Activated naive CD4-positive, alpha-beta T cell treated with anti-CD3 and anti-CD28 coated beads, Interleukin-2, amount 50 U/mL, for 72 hours (primary cell): ENCODE results near the gene NR2C1. TPM values are rescaled to one million over a fixed set of nuclear protein-coding genes. Genes with fewer than 3 reads are reported as not detected.
"Not testable (repeated sequence)": the region's sequence is repeated elsewhere in the genome, so short reads cannot be mapped to it uniquely, and the experiment has no call there.

Source experiments
- ATAC-seq, 2 donors: fragments of 150-1000 bp; cut with Tn5 transposase; 2 replicates each; pipeline ENCODE4 v1.10.0; 2021; ENCODE audit warnings: mild to moderate bottlenecking in 2 of 2, moderate library complexity in 2 of 2
- DNase-seq, 2 donors: peaks; one replicate each; pipeline ENCODE4 v3.0.0; 2021 to 2022; ENCODE audit warnings: low spot score in 2 of 2
- H3K27ac Mint-ChIP-seq, 2 donors: one replicate each; pipeline ENCODE4 v1.8.0; 2022; ENCODE audit warnings: mild to moderate bottlenecking in 2 of 2, mixed read lengths in 2 of 2
- H3K36me3 Mint-ChIP-seq, 2 donors: one replicate each; pipeline ENCODE4 v1.8.0; 2022; ENCODE audit warnings: mixed read lengths in 2 of 2
- H3K9me3 Mint-ChIP-seq, 2 donors: one replicate each; pipeline ENCODE4 v1.8.0; 2022; ENCODE audit warnings: mixed read lengths in 2 of 2
- total RNA-seq, 2 donors: library from RNA; stranded (reverse); gene quantifications; one replicate each; pipeline ENCODE4 v1.2.3, GENCODE V29; 2022

The NR2C1 gene
- 10 to 100 TPM; 32.3 to 36.9 TPM for total RNA-seq

DNA sequence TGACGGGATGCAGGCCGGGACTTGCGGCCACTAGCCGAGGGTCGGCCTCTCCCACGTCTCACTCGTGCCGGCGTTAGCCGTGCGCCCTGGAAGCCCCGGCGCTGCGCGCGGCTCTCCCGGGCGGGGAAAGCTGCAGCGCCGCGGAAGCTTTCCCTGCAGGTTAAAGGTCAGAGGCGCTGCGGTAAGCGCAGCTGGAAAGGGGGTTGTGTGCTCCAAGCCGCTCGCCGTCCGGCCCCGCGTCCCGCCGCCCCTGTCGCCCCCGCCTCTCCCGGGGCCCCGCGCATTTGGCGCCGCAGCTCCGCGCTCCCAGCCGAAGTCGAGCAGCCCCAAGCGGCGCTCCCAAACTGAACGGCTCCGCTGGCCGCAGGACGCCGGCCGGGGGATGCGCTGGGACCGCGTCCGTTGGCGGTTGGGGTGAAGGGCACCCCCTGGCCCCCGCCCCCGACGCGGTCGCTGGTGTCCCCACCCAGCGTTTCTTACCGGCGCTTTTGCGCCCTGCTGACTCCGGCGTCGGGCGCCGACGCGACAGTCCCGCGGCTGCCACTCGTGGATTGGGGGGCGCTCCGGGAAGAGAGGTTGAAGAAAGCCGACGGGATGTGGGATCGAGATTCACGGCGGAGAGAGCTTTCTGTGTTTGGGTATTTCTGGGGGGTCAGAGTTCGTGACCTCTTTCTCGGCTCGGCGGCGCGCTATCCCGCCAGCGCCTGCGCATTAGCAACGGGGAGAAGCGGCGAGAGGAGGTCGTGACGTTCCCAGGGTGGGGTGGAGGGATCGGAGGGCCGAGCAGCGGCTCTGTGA is at the start of gene NR2C1:
Gene NR2C1, minus strand, starts transcription at position 719 of the 798 bp plus-strand sequence. CDS start 6,234 bp downstream, outside the sequence.
- ATAC-seq (peak; percentile 92 to 96), DNase-seq (peak; percentile 87 to 89)
- Mint-ChIP-seq H3K9me3 (no peaks in the 10 kb centered on the region), H3K36me3 (peaks cover 0 to 5% of the 10 kb centered on the region in 2 donors), H3K27ac (peak within 1 kb of the TSS; percentile 82 to 92)

DNA sequence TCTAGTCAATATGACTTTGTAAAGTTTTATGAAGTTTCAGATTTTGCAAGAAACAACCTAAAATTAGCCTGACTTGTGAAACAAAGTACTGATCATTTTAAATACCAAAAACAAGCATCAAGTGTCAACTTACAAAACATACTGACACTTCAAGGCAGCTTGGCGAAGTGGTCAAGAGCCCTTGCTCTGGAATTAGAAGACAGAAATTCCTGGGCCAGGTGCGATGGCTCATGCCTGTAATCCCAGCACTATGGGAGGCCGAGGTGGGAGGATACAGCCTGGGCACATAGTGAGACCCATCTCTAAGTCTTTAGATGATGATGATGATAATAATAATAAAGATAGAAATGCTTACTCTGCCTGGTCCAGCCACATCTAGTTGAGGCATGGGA is 45.4 kb upstream of the NR2C1 start:
- ATAC-seq, result no peak
- H3K36me3 Mint-ChIP-seq, result no peaks in the 10 kb centered on the region
- H3K9me3 Mint-ChIP-seq, result no peaks in the 10 kb centered on the region
- no peak for DNase-seq
- no peak overlapping the region for H3K27ac Mint-ChIP-seq

DNA sequence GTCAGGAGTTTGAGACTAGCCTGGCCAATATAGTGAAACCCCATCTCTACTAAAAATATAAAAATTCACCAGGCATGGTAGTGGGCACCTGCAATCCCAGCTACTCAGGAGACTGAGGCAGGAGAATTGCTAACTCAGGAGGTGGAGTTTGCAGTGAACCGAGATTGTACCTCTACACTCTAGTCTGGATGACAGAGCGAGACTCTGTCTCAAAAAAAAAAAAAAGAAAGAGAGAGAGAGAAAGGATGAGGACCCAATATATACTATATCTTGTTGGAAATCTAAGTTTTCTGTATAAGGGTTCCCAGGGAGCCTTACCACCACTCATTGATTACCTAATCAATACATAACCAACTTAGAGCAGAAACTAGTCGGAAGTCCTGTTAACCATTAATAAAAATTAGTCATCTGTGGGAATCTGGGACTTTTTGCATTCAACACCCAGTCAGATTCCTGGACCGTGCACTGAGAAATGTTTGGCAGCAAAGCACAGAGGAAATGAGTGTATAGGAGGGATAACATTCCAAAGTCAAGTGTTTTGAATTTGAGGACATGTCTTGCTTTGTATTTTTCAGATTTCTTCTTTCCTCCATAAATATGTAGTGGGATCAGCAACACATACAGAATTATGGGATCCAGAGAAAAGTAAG is 44.8 kb upstream of the NR2C1 start:
- ATAC-seq (no peak), DNase-seq (no peak)
- H3K27ac Mint-ChIP-seq, result no peak overlapping the region
- no peaks in the 10 kb centered on the region for H3K9me3 Mint-ChIP-seq
- no peaks in the 10 kb centered on the region for H3K36me3 Mint-ChIP-seq

DNA sequence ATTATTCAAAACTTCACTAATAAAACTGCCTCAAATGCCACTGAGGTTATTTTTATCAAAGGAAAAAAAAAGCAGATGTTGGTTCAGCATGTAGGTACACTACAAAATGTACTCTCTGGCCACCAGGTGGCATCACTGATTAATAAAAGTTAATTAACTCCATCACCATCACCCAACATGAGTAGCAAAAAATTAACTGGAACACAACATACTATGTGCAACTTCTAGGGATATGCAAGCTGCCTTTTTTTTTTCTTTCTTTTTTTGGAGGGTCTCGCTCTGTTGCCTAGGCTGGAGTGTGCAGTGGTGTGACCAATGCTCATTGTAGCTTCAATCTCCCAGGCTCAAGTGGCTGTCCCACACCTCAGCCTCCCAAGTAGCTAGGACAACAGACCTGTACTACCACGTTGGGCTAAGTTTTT is 43.8 kb upstream of the NR2C1 start:
- no peaks in the 10 kb centered on the region for H3K36me3 Mint-ChIP-seq
- ATAC-seq (peak; percentile 78 to 85), DNase-seq (peak in 1 of 2 donors; percentile 56)
- H3K9me3 Mint-ChIP-seq, result no peaks in the 10 kb centered on the region
- H3K27ac Mint-ChIP-seq, result no peak overlapping the region

DNA sequence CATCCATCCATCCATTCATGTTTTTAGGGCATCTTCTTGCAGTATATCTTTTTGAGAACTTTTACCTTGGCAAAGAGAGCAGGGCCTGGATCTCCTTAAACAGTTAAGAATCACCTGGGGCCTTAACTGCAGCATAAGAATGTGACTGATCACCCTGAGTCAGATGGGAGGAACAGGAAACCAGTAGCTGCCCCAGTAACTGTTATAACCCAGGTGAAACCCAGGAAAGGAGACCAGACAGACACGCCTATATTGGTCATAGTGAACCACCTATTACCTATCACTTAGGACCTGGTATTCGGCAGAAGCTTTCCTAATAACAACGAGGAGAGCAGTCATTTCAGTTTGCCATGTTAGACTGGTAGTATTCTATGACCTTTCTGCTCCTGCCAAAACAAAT is 43.4 kb upstream of the NR2C1 start:
- ATAC-seq, result peak; percentile 66 to 79
- H3K9me3 Mint-ChIP-seq, result no peaks in the 10 kb centered on the region
- H3K27ac Mint-ChIP-seq, result no peak overlapping the region
- no peak for DNase-seq
- no peaks in the 10 kb centered on the region for H3K36me3 Mint-ChIP-seq

DNA sequence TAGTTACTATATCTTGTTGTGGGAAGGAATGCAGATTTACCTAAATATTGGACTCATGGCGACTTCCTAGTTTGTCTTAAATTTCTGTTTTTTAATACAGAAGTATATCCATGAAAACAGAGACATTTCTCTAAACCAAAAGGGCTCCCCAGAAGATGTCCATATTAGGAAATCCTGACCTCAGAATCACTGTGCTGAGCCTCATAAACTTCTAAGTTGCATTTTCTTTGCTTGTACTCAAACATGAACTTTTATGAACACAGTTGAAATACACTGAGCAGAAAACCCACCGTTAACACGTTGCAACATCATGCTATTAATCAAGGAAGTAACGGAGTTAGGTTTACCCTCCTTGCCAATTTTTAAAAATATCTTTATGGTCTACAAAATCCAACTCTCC is 42.9 kb upstream of the NR2C1 start:
- H3K27ac Mint-ChIP-seq, result no peak overlapping the region

DNA sequence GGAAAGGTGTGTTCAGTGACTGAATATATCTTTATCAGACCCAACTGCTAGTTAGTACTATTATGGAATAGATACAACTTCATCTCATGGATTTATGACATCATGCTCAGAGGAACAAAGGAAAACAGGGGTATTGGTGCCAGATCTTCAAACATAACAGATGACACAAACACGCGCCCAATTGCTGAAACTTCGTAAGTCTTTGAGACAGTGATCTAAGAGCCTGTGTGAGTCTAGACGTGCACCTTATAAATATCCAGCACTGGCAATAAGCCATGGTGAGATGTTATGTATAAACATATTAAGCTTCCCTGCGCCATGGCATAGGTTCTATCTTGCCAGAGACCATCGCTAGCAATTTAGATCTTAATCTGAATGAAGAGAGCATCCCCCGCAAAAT is 42.2 kb upstream of the NR2C1 start:
- ATAC-seq, result no peak
- no peaks in the 10 kb centered on the region for H3K9me3 Mint-ChIP-seq
- no peaks in the 10 kb centered on the region for H3K36me3 Mint-ChIP-seq
- H3K27ac Mint-ChIP-seq, result no peak overlapping the region
- DNase-seq, result no peak

More for the DNA sequence above, 42.9 kb upstream of the NR2C1 start:
- Mint-ChIP-seq H3K9me3 (no peaks in the 10 kb centered on the region), H3K36me3 (no peaks in the 10 kb centered on the region)
- DNase-seq (no peak), ATAC-seq (no peak)

DNA sequence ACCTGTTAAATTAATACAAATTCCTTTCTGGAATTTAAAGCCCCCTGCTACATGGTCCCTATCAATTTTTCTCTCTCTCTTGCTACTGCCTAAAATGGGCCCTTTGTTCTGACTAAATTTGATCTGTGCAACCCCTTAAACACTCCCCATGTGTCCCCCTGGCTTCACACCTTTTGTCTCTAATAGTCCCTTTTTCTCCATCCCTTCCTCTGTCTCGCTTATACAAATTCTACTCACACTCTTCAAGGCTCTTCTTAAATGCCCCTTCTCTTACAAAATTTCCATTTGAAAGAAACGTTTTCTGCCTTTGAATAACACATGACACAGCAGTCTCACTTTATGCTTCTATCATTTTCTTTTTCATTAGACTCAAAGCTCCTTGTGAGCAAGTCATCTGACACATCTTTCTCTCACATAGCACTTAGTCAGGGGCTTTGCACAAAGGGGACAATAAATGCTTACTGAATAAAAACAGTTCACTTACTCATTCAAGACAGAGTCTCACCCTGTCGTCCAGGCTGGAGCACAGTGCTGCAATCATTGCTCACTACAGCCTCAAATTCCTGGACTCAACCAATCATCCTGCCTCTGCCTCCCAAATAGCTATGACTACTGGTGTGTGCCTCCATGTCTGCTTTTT is 41.5 kb upstream of the NR2C1 start:
- peak in 1 of 2 donors; percentile 28 for ATAC-seq
- Mint-ChIP-seq H3K27ac (no peak overlapping the region), H3K36me3 (no peaks in the 10 kb centered on the region), H3K9me3 (no peaks in the 10 kb centered on the region)
- DNase-seq, result no peak

DNA sequence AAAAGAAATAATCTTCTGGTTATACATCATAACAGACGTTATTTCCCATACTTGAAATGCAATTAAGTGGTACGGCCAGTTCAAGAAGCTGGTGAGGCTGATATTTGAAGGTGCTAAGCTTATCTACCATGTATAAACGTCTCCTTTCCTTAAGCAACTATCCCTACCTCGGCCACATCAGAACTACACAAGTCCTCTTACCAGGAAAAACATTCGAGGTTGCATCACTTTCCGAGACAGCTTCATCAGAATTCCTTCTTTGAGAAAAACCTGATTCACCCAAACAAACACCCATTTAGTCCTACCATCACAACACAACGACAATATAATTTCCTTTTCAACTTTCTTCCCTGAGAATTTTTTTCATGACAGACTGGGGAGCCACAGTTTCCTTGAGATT is 33.9 kb upstream of the NR2C1 start:
- Mint-ChIP-seq H3K9me3 (no peaks in the 10 kb centered on the region), H3K36me3 (no peaks in the 10 kb centered on the region), H3K27ac (no peak overlapping the region)
- no peak for DNase-seq
- no peak for ATAC-seq

DNA sequence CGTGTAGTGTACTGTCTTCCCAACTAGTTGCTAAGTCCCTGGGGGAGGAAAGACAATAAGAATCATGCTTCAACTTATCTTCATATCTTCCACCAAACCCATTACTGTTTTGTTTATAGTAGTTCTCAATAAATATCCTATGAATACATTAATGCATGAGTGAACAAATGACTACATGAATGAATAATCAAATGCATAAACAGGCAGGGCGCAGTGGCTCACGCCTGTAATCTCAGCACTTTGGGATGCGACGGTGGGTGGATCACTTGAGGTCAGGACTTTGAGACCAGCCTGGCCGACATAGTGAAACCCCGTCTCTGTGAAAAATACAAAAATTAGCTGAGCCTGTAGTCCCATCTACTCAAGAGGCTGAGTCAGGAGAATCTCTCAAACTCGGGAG is 32.1 kb upstream of the NR2C1 start:
- Mint-ChIP-seq H3K27ac (no peak overlapping the region), H3K9me3 (no peaks in the 10 kb centered on the region), H3K36me3 (no peaks in the 10 kb centered on the region)
- ATAC-seq, result no peak
- no peak for DNase-seq

DNA sequence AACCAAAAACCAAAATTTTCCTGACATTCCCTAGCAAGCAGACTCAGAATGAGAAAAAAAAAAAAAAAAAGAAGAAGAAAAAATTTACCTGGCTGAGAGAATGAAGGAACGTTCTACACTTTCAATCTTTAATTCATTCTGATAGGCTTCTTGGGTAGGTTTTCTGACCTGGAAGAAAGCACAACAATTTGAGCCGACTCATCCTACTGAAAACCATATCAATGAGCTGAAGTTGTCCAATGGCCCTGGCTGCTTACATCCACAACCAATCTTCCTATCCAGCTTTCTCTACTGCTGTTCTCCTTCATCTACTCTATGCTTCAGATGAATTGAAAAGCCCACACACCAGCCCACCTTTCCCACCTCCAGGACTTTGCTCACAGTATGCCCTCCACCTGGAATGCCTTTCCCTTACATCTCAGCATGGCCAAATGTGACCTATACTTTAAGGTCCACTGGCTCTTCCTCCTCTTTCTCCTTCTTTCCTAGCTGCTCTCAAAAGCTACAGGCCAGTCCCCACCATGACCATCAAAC is 31.6 kb upstream of the NR2C1 start:
- DNase-seq (no peak), ATAC-seq (no peak)
- Mint-ChIP-seq H3K9me3 (no peaks in the 10 kb centered on the region), H3K36me3 (no peaks in the 10 kb centered on the region), H3K27ac (no peak overlapping the region)

DNA sequence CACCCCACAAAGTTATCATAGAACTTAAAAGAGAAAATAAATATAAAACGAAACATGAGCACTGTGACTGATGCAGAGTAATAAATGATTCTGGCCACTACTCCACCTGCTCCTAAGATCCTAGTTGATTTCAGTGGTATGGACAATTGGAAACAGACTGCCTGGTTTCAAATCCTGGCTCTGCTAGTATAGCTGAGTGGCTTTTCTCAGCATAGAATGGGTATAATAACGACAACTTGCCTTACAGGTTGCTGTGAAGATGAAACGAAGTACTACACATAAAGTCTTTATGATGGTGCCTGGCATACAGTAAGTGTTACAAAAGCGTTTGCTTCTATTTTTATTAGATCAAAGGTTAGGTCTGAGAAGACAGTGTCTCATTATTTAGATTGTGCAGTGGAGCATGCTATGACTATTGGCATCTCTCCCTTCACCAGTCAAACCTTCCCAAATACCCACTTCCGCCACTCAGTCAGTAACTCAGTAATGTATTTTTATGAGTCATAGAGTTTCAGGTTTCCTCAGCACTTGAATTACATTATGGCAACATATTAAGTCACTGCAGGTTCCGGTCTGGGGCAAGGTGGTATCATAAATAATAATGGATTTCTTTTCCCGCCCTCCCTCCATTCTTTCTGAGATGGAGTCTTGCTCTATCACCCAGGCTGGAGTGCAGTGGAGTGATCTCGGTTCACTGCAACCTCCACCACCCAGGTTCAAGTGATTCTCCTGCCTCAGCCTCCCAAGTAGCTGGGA is 29.7 kb upstream of the NR2C1 start:
- no peaks in the 10 kb centered on the region for H3K9me3 Mint-ChIP-seq
- H3K36me3 Mint-ChIP-seq, result no peaks in the 10 kb centered on the region
- H3K27ac Mint-ChIP-seq, result peak overlapping the region in 1 of 2 donors; percentile 58
- DNase-seq (peak in 1 of 2 donors; percentile 33), ATAC-seq (peak; percentile 98 to 99)

DNA sequence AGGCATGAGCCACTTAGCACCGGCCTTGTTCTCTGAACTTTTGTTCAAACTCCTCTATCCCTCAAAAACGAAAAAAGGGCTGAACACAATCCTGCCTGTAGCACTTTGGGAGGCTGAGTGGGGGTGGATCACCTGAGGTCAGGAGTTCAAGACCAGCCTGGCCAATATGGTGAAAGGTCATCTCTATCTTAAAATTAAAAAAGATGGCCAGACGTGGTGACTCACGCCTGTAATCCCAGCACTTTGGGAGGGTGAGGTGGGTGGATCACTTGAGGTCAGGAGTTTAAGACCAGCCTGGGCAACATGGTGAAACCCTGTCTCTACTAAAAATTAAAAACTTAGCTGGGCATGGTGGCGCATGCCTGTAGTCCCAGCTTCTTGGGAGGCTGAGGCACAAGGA is 28.5 kb upstream of the NR2C1 start:
- H3K27ac Mint-ChIP-seq, result peak overlapping the region in 1 of 2 donors; percentile 58
- H3K9me3 Mint-ChIP-seq, DNase-seq, ATAC-seq, H3K36me3 Mint-ChIP-seq: not testable (repeated sequence)

DNA sequence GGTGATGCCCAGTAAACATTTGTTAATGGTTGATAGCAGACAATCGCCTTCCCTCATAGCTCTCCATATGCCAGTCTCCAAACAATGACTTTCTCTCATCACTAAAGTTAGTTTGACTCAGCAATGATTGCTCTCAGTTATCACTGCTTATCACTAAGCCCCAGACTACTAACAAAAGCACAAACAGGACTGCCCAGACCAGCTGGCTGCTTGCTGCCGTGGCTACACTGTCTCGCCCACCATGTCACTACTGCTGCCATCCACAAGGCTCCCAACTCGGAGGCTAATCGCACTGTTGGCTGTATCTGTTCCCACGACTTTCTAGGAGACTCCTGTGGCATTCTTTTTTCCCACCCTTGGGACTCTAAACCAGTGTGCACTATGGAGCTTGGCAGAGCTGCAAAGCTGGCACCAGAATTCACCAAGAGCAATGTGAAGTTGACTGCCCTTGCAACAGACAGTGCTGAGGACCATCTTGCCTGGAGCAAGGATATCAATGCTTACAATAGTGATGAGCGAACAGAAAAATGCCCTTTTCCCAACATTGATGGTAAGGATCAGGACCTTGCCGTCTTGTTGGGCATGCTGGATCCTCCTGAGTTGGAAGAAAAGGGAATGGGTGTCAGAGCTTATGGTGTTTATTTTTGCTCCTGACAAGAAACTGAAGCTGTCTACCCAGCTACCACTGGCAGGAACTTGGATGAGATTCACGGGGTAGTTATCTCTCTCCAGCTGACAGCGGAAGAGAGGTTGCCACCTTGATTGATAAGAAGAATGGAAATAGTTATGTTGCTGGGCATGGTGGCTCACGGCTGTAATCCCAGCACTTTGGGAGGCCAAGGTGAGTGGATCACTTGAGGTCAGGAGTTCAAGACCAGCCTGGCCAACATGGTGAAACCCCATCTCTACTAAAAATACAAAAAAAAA is 27.1 kb upstream of the NR2C1 start:
- no peak overlapping the region for H3K27ac Mint-ChIP-seq
- no peak for ATAC-seq
- no peaks in the 10 kb centered on the region for H3K9me3 Mint-ChIP-seq
- no peaks in the 10 kb centered on the region for H3K36me3 Mint-ChIP-seq
- DNase-seq, result no peak

DNA sequence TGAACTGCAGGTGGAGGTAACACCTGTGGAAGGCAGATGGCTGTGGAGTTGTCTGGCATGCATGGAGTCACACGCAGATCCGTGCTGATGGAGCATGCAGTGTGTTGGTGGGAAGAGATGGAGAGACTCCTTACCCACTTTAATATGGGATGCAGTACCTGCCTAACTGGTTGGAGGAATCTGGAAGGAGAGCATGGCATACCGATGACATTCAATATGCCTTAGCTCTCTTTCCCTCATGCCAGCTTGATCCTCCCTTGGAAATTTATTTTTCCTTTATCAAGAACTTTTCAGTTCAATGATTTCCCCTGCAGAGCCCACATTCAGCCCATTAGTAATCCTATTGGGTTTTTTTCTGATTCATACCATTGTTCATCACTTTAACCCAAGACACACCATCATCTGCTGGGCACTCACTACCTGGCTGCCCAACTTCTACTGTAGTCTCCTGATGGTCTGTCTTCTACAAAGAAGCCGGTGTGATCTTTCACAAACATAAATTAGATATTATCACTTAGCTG is 25.9 kb upstream of the NR2C1 start:
- ATAC-seq (no peak), DNase-seq (no peak)
- no peak overlapping the region for H3K27ac Mint-ChIP-seq
- no peaks in the 10 kb centered on the region for H3K36me3 Mint-ChIP-seq
- no peaks in the 10 kb centered on the region for H3K9me3 Mint-ChIP-seq
